ENCODE data around the gene PIK3C2B. TPM values are rescaled to one million over a fixed set of nuclear protein-coding genes. Genes with fewer than 3 reads are reported as not detected.
A peak's percentile ranks its signal among the peaks of the same experiment; 100 is the strongest.

Gene PIK3C2B
- total and polyA plus RNA-seq, 8 donors: 26.5 to 46.9 (median 38.3) TPM

GRCh38 chr1:204447736-204448135 is 46.9 kb downstream of the PIK3C2B start:
- Histone ChIP-seq H3K4me3 (no peak overlapping the region), H3K4me1 (peaks cover 8 to 42% of the 10 kb centered on the region in 2 donors)
- ATAC-seq: no peak

GRCh38 chr1:204447190-204447589 is 47.4 kb downstream of the PIK3C2B start:
- ATAC-seq (no peak), DNase-seq (no peak)
- TF ChIP-seq CTCF (IDR thresholded peaks at IDR 0.05): no peak
- Histone ChIP-seq H3K36me3 (peaks cover 0 to 53% of the 10 kb centered on the region in 2 donors), H3K27ac (peak overlapping the region in 1 of 2 donors; percentile 37), H3K4me1 (peaks cover 8 to 44% of the 10 kb centered on the region in 2 donors), H3K9me3 (no peaks in the 10 kb centered on the region), H3K27me3 (no peaks in the 10 kb centered on the region), H3K4me3 (no peak overlapping the region)
- intact Hi-C loops (cut with DNase I): loop anchor here (5.0 to 10.0 kb wide), 2 partner anchors 55 to 58 kb away; no protein-coding TSS in a partner anchor

More at GRCh38 chr1:204447736-204448135, 46.9 kb downstream of the PIK3C2B start:
- intact Hi-C loops (cut with DNase I): loop anchor here (5.0 to 10.0 kb wide), 2 partner anchors 55 to 57 kb away; no protein-coding TSS in a partner anchor
- peaks cover 0 to 48% of the 10 kb centered on the region in 2 donors for H3K36me3 ChIP-seq
- no peaks in the 10 kb centered on the region for H3K27me3 ChIP-seq
- DNase-seq: no peak
- TF ChIP-seq CTCF (IDR thresholded peaks at IDR 0.05): no peak
- no peaks in the 10 kb centered on the region for H3K9me3 ChIP-seq
- no peak overlapping the region for H3K27ac ChIP-seq

GRCh38 chr1:204446413-204447111 is 48.0 kb downstream of the PIK3C2B start:
- Histone ChIP-seq H3K4me3 (no peak overlapping the region), H3K27me3 (no peaks in the 10 kb centered on the region), H3K36me3 (peaks cover 0 to 54% of the 10 kb centered on the region in 2 donors), H3K27ac (peak overlapping the region in 1 of 2 donors; percentile 37), H3K4me1 (peaks cover 8 to 41% of the 10 kb centered on the region in 2 donors), H3K9me3 (no peaks in the 10 kb centered on the region)
- peak; percentile 56 for ATAC-seq
- DNase-seq: peak in 3 of 4 donors; percentile 42 to 76 (median 57)
- intact Hi-C loops (cut with DNase I): loop anchor here (5.0 to 10.0 kb wide), 2 partner anchors 56 to 58 kb away; no protein-coding TSS in a partner anchor
- TF ChIP-seq CTCF (IDR thresholded peaks at IDR 0.05): peak; percentile 64 to 83

- Histone ChIP-seq H3K4me1 (peaks cover 8 to 37% of the 10 kb centered on the region in 2 donors), H3K36me3 (peaks cover 0 to 59% of the 10 kb centered on the region in 2 donors), H3K9me3 (no peaks in the 10 kb centered on the region), H3K4me3 (no peak overlapping the region), H3K27ac (no peak overlapping the region), H3K27me3 (no peaks in the 10 kb centered on the region)
- no peak for DNase-seq
- intact Hi-C loops (cut with DNase I): loop anchor here (5.0 to 10.0 kb wide), 2 partner anchors 56 to 59 kb away; no protein-coding TSS in a partner anchor
- no peak for ATAC-seq
- no peak for TF ChIP-seq CTCF (IDR thresholded peaks at IDR 0.05)
Observed at GRCh38 chr1:204445860-204446412, 48.7 kb downstream of the PIK3C2B start.

Other genes starting within 250 kb of the PIK3C2B start
- 10 to 100 TPM in 1 of 2 donors, 1 to 10 TPM in 1; 5.1 to 14.0 TPM for gene PLEKHA6, start 134.9 kb downstream of the PIK3C2B start, total RNA-seq
- 10 to 100 TPM; 13.1 to 24.4 (median 16.6) TPM for gene PLEKHA6, start 134.9 kb downstream of the PIK3C2B start, polyA plus RNA-seq (ENCODE audit: insufficient read length in 6 of 6)
- 10 to 100 TPM; 35.7 to 53.0 TPM for gene PPP1R15B, start 83.0 kb downstream of the PIK3C2B start, total RNA-seq
- 10 to 100 TPM; 31.8 to 45.8 (median 39.3) TPM for gene PPP1R15B, start 83.0 kb downstream of the PIK3C2B start, polyA plus RNA-seq (ENCODE audit: insufficient read length in 6 of 6)
- gene MDM4, start 21.6 kb upstream of the PIK3C2B start, total RNA-seq: 10 to 100 TPM; 46.7 to 82.1 TPM
- 10 to 100 TPM; 53.9 to 93.0 (median 77.9) TPM for gene MDM4, start 21.6 kb upstream of the PIK3C2B start, polyA plus RNA-seq (ENCODE audit: insufficient read length in 6 of 6)
- gene LRRN2, start 190.9 kb upstream of the PIK3C2B start, total RNA-seq: 1 to 10 TPM; 2.5 to 7.1 TPM
- 1 to 10 TPM; 1.6 to 4.1 (median 1.9) TPM for gene LRRN2, start 190.9 kb upstream of the PIK3C2B start, polyA plus RNA-seq (ENCODE audit: insufficient read length in 6 of 6)

Data from left lung (tissue), 10 donors.